ENCODE data around the gene RWDD2A.

Gene RWDD2A

DNA sequence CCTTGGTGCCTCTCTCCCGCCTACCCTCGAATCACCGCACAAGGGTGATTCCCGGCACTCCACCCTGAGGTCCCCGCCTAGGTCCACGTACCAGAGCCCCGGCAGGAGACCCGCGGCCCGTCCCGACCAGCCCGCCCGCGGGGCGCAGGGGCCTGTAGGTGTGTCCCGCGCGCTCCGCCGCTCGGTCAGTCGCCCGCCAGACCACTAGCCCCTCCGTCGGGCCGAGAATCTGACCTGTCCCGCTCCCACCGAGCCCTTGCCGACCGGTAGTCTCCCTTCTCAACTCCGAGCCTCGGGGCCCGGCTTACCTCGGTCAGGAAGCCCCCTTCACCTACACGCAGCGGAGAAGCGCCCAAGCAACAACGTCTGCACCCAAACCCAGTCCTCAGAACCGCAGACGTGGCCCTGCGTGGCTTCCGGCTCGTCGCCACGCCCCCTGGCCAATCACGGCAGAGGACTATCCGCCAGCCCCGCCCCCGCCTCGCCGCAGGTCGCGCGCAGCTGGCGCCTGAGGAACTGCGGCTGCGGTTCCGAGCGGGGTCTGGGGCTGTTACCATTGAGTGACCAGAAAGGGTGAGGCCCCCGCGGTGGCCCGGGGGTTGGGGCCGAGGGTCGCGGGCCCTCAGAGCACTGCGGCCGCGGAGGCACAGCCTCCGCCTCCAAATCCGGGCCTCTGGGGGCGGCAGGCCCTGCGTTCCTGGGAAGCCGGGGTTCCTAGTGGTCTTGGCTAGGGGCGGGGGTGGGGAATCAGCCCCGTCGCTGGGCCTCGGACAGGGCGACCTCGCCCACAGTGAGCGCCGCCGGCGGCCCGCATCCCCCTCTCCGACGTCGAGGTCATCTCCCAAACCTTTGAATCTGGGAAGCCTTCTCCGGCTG lies at the start of gene RWDD2A, which contains the start of gene PGM3:
RWDD2A (plus strand) TSS at position 487 of the 876 bp plus-strand sequence. CDS start 1,095 bp downstream, outside the sequence.
PGM3 (minus strand) TSS at position 395 of the 876 bp plus-strand sequence. CDS start 2,253 bp downstream, outside the sequence.
- peak; percentile 94 for DNase-seq
- Mint-ChIP-seq H3K27me3 (ENCODE audit: low read depth, poor library complexity) (peaks cover 7% of the 10 kb centered on the region), H3K4me3 (peak within 1 kb of the TSS; percentile 100), H3K9me3 (no peaks in the 10 kb centered on the region), H3K27ac (peak within 1 kb of the TSS; percentile 98), H3K36me3 (ENCODE audit: low read depth) (peaks cover 32% of the 10 kb centered on the region), H3K4me1 (peaks cover 32% of the 10 kb centered on the region)
- TF ChIP-seq, protein P1, sequence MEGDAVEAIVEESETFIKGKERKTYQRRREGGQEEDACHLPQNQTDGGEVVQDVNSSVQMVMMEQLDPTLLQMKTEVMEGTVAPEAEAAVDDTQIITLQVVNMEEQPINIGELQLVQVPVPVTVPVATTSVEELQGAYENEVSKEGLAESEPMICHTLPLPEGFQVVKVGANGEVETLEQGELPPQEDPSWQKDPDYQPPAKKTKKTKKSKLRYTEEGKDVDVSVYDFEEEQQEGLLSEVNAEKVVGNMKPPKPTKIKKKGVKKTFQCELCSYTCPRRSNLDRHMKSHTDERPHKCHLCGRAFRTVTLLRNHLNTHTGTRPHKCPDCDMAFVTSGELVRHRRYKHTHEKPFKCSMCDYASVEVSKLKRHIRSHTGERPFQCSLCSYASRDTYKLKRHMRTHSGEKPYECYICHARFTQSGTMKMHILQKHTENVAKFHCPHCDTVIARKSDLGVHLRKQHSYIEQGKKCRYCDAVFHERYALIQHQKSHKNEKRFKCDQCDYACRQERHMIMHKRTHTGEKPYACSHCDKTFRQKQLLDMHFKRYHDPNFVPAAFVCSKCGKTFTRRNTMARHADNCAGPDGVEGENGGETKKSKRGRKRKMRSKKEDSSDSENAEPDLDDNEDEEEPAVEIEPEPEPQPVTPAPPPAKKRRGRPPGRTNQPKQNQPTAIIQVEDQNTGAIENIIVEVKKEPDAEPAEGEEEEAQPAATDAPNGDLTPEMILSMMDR (IDR thresholded peaks at IDR 0.05) = no peak

- Mint-ChIP-seq H3K27me3 (ENCODE audit: low read depth, poor library complexity) (no peaks in the 10 kb centered on the region), H3K4me3 (no peak overlapping the region), H3K36me3 (ENCODE audit: low read depth) (peaks cover 25% of the 10 kb centered on the region), H3K4me1 (no peaks in the 10 kb centered on the region), H3K27ac (no peak overlapping the region), H3K9me3 (no peaks in the 10 kb centered on the region)
- no peak for DNase-seq
- TF ChIP-seq, protein P1 (IDR thresholded peaks at IDR 0.05) = no peak
Observed at GRCh38 chr6:83151114-83151513, 42.0 kb upstream of the RWDD2A start.

GRCh38 chr6:83152913-83153312 lies 40.2 kb upstream of the RWDD2A start:
- DNase-seq = no peak
- Mint-ChIP-seq H3K27ac (no peak overlapping the region), H3K4me3 (no peak overlapping the region), H3K27me3 (ENCODE audit: low read depth, poor library complexity) (no peaks in the 10 kb centered on the region), H3K36me3 (ENCODE audit: low read depth) (peaks cover 29% of the 10 kb centered on the region), H3K9me3 (no peaks in the 10 kb centered on the region), H3K4me1 (no peaks in the 10 kb centered on the region)
- TF ChIP-seq, protein P1 (IDR thresholded peaks at IDR 0.05) = no peak

GRCh38 chr6:83153883-83154521 lies 39.2 kb upstream of the RWDD2A start:
- TF ChIP-seq, protein P1 (IDR thresholded peaks at IDR 0.05) = no peak
- Mint-ChIP-seq H3K27ac (no peak overlapping the region), H3K36me3 (ENCODE audit: low read depth) (peaks cover 28% of the 10 kb centered on the region), H3K9me3 (no peaks in the 10 kb centered on the region), H3K4me1 (no peaks in the 10 kb centered on the region), H3K27me3 (ENCODE audit: low read depth, poor library complexity) (no peaks in the 10 kb centered on the region), H3K4me3 (no peak overlapping the region)
- DNase-seq = no peak

DNA sequence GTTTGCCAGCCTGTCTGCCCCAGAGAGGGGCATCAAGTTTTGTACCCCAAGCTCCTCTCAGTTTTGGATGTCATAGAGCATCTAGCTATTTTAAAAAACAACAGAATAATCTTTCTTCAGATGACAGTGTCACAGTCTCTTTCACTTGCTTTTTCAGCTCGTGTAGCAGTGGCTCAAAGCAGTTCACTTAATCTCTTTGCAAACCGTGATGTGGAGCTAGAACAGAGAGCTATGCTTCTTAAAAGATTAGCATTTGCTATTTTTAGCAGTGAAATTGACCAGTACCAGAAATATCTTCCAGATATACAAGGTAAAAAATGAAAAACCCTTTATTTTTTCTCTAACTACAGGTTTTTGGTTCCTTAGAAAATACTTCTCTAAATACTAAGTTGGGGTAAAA lies 37.4 kb upstream of the RWDD2A start:
- Mint-ChIP-seq H3K4me3 (no peak overlapping the region), H3K36me3 (ENCODE audit: low read depth) (peaks cover 37% of the 10 kb centered on the region), H3K9me3 (no peaks in the 10 kb centered on the region), H3K27ac (no peak overlapping the region), H3K4me1 (no peaks in the 10 kb centered on the region), H3K27me3 (ENCODE audit: low read depth, poor library complexity) (no peaks in the 10 kb centered on the region)
- no peak for DNase-seq
- TF ChIP-seq, protein P1 (IDR thresholded peaks at IDR 0.05) = no peak

Measured in nephron progenitor cell (in vitro differentiated cells).